Fibroblast of the aortic adventitia (primary cell): Measurements from ENCODE around the gene TFB2M. TPM values are rescaled to one million over a fixed set of nuclear protein-coding genes. Genes with fewer than 3 reads are reported as not detected.

Source experiments
- DNase-seq: peaks from one replicate; pipeline ENCODE4 v3.0.0-alpha.2; 2010; ENCODE audit warnings: low read depth
- H3K4me3 ChIP-seq: 2 replicates; pipeline ENCODE4 v1.5.1; 2011; ENCODE audit warnings: low read depth, mild to moderate bottlenecking, control low read depth, low read length, moderate library complexity
- total RNA-seq: library from RNA; depleted of rRNA; stranded (reverse); fragments of >200 nt; gene quantifications from 2 replicates; pipeline ENCODE4 v1.2.3, GENCODE V29; 2012; ENCODE audit warnings: low replicate concordance
- TF ChIP-seq, protein P1 (sequence below): IDR thresholded peaks from 2 replicates; pipeline ENCODE4 v1.5.1; 2011; ENCODE audit warnings: mild to moderate bottlenecking, low read length, control low read depth, inconsistent platforms; ENCODE audit not compliant: insufficient read depth

Gene TFB2M
- total RNA-seq, 1 donor = 22.2 TPM

DNA sequence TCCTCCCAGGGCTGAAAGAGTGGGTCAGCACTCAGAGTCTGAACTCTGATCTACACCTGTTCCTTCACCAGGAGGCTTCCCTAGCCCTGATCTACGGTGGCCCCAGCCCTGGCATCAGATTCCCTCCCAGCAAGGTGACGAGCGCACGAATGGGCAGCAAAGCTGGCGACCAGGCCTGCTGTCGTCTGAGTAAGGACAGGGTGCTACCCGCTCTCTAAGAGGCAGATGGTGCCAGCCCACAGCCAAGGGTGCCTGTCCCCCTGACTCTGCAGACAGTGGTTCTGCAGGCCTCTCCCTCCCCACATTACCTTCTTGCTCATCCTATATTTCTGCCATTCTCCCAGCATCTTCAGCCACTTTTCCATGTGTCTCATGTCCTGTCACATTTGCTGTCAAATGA is 48.7 kb downstream of the TFB2M start:
- H3K4me3 ChIP-seq = no peak overlapping the region
- no peak for DNase-seq
- TF ChIP-seq, protein P1, sequence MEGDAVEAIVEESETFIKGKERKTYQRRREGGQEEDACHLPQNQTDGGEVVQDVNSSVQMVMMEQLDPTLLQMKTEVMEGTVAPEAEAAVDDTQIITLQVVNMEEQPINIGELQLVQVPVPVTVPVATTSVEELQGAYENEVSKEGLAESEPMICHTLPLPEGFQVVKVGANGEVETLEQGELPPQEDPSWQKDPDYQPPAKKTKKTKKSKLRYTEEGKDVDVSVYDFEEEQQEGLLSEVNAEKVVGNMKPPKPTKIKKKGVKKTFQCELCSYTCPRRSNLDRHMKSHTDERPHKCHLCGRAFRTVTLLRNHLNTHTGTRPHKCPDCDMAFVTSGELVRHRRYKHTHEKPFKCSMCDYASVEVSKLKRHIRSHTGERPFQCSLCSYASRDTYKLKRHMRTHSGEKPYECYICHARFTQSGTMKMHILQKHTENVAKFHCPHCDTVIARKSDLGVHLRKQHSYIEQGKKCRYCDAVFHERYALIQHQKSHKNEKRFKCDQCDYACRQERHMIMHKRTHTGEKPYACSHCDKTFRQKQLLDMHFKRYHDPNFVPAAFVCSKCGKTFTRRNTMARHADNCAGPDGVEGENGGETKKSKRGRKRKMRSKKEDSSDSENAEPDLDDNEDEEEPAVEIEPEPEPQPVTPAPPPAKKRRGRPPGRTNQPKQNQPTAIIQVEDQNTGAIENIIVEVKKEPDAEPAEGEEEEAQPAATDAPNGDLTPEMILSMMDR = no peak

DNA sequence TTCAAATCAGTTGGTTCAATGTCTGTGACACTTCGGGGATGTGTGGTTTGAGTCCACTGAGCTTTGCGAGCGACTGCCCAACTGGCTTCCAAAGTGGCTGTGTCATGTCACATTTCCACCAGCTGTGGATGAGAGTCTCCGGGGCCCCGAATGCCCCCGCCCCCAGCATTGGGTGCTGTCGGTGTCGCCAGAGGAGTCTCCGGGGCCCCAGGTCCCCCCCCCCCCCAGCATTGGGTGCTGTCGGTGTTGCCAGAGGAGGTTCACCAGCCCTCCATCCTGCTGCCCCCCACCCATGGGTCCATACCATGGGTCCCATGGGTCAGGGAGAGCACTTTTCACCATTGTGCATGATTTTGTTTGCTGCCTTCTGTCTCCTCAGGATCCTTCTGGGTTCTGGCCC is 49.9 kb downstream of the TFB2M start:
- H3K4me3 ChIP-seq = no peak overlapping the region
- DNase-seq = no peak
- TF ChIP-seq, protein P1 = no peak

DNA sequence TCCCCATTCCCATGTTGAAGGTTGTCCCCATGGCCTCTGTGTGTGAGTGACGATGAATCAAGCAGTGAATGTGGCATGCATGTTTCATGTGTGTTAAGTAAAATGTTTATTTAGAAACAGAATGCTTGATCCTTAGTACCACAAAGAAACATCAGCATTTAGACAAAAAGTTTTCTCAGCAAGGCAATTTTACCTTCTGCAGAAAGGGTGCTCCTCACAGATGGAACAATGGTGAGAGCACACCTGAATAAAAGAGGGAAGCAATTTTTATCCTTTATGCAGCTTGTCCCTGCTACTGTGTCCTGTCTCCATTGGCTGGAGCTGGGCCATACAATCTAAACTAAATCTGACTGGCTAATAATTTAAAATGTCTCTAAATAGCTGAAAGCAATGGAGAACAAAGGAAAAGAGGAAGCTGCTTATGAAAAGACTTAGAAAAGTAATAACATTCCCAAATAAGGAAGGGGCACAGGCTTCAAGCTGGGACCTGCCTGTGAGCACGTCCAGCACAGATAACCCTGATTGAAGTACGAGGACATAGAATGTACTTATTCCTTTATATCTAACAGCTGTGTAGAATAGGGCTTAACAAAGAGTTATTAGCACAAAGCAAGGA is 50.6 kb downstream of the TFB2M start:
- no peak for DNase-seq
- no peak overlapping the region for H3K4me3 ChIP-seq
- TF ChIP-seq, protein P1 = no peak

DNA sequence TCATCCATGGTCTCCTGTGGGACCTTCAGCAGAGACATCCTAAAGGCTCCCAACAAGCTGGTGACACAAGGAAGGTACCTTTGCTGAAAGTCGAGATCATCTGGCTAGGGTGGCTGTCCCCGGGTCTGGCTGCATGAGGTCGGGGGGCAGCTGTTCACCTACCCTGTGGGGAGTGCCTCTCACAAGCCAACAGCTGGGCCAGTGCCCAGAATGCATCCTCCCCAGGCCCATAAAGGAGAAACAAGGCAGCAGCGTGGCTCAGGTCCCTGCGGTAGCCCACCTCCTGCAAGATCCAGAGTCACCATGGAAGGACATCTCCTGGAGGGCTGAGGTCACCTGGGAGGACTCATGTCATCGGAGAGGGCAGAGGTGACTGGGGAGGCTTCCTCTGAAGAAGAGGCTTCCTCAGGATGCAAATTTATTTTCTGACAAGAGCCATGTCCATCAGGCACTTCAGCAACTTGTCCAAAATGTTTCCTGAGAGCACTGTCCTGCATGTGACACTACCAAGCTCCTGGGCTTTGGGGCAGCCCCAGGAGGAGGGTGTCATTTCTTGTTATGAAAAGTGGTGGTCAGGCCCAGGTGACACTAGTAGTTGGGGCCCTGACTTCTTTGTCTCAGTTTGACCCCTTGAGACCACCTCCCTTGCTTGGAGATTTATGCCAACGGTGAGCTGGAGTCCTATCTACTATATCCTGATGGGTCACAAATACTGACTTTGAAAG is 52.3 kb downstream of the TFB2M start:
- TF ChIP-seq, protein P1 = no peak
- DNase-seq = no peak

DNA sequence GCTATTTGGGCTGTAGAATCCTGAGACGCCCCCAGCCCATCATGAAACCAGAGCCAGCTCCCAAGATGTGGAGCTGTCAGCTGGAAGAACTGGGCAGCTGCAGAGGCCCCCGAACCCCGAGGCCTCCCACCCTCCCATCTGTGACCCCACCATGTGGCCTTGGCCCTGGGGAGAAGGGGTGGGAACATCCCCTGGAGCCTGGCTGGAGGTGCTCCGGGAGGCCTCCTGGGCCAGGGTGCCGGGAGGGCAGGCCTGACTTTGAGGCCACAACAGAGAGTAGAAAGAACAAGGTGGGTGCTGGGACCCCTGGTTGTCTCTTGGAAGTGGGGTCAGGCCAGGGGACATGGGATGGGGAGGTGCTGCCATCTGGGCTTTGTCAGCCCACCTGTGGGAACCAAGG is 53.0 kb downstream of the TFB2M start:
- H3K4me3 ChIP-seq = no peak overlapping the region
- TF ChIP-seq, protein P1 = no peak
- no peak for DNase-seq

More for the DNA sequence above, 52.3 kb downstream of the TFB2M start:
- H3K4me3 ChIP-seq = no peak overlapping the region

DNA sequence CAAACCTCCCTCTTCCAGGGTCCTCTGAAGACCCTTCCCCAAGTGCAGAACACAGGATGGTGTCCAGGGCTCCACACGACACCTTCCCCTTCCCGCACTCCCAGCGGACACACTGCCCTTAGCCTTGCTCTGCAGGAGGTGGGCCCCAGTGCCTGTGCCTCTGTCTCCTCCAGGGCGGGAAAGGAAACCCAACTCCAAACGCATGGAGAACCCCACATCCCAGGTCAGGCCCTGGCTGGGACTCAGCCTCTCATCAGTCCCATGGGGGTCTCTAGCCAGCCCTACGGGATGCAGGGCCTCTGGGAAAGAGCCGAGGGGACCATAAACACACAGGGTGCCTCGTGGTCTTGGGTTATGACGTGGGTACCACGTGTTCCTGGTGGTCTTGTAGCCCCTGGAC is 53.4 kb downstream of the TFB2M start:
- DNase-seq = no peak
- TF ChIP-seq, protein P1 = no peak
- H3K4me3 ChIP-seq = no peak overlapping the region
